C4-2B (cell line): ENCODE measurements around the gene ZNF419.

Source experiments
- CTCF ChIP-seq: fragments of 450-650 bp; conservative IDR thresholded peaks from 2 replicates; pipeline ENCODE4 v1.5.1; 2017; ENCODE audit warnings: mild to moderate bottlenecking
- ZFX ChIP-seq: fragments of 450-650 bp; IDR thresholded peaks from 2 replicates; pipeline ENCODE4 v1.6.1; 2017

- no peak for TF ChIP-seq CTCF
- TF ChIP-seq ZFX = no peak
These were observed 49.6 kb upstream of the ZNF419 start for GRCh38 chr19:57437931-57438330.
